Fibroblast of pulmonary artery (primary cell): ENCODE results near the gene NPAS3.

ENCODE experiments used
- DNase-seq: peaks from one replicate; pipeline ENCODE4 v3.0.0-alpha.2; 2010; ENCODE audit warnings: low read depth
- H3K4me3 ChIP-seq: replicated peaks from 2 replicates; pipeline ENCODE4 v1.5.1; 2011; ENCODE audit warnings: low read depth, mild to moderate bottlenecking, control low read depth, low read length, moderate library complexity
- TF ChIP-seq, protein P1 (sequence below): IDR thresholded peaks from 2 replicates; pipeline ENCODE4 v1.5.1; 2011; ENCODE audit warnings: mild to moderate bottlenecking, control low read depth, low read length, inconsistent platforms; ENCODE audit errors: missing control alignments

The NPAS3 gene

GRCh38 chr14:32938719-32939253 is at the start of gene NPAS3:
TSS of gene NPAS3 (plus strand) at chr14:32938879.
- peak within 1 kb of the TSS; percentile 62 for H3K4me3 ChIP-seq
- TF ChIP-seq, protein P1, sequence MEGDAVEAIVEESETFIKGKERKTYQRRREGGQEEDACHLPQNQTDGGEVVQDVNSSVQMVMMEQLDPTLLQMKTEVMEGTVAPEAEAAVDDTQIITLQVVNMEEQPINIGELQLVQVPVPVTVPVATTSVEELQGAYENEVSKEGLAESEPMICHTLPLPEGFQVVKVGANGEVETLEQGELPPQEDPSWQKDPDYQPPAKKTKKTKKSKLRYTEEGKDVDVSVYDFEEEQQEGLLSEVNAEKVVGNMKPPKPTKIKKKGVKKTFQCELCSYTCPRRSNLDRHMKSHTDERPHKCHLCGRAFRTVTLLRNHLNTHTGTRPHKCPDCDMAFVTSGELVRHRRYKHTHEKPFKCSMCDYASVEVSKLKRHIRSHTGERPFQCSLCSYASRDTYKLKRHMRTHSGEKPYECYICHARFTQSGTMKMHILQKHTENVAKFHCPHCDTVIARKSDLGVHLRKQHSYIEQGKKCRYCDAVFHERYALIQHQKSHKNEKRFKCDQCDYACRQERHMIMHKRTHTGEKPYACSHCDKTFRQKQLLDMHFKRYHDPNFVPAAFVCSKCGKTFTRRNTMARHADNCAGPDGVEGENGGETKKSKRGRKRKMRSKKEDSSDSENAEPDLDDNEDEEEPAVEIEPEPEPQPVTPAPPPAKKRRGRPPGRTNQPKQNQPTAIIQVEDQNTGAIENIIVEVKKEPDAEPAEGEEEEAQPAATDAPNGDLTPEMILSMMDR = no peak
- DNase-seq = no peak

DNA sequence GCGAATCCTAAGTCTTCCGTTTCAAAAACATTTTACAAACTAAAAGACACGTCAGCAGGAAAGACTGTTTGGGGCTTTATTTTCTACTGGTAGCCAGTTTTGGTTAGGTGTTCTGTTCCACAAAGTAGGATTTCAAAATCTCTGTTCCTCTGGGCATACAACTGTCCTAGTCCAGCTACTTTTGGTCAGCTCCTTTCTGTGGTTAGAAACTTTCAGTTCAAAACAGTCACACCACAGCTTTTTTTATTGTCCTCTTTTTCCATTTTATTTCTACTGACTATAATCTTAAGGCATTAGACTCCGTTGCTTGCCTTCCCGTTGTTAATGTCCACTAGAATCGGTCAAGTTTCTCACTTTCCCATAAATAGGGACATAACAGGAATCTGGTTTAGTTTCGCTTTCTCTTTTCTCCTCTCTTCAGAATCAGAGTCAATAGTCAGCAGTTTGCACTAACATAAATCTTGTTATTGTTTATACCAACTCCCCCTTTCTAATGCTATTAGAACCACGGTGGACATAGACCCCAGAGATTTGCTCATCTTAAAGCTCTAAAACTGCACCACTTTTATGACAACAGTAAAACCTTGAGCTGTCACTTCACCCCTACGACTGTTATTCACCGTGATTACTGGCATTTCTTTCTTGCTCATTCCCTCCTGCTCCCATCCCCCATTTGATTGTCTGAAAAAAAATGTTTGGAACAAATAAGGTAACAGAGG is 41.5 kb upstream of the NPAS3 start:
- TF ChIP-seq, protein P1 = no peak
- H3K4me3 ChIP-seq = peak overlapping the region; percentile 46
- peak; percentile 21 for DNase-seq

GRCh38 chr14:32897698-32898064 is 41.0 kb upstream of the NPAS3 start:
- TF ChIP-seq, protein P1 = no peak
- no peak for DNase-seq

GRCh38 chr14:32898876-32899275 is 39.8 kb upstream of the NPAS3 start:
- DNase-seq = no peak
- no peak overlapping the region for H3K4me3 ChIP-seq
- TF ChIP-seq, protein P1 = no peak

More at GRCh38 chr14:32897698-32898064, 41.0 kb upstream of the NPAS3 start:
- H3K4me3 ChIP-seq = peak overlapping the region; percentile 46

DNA sequence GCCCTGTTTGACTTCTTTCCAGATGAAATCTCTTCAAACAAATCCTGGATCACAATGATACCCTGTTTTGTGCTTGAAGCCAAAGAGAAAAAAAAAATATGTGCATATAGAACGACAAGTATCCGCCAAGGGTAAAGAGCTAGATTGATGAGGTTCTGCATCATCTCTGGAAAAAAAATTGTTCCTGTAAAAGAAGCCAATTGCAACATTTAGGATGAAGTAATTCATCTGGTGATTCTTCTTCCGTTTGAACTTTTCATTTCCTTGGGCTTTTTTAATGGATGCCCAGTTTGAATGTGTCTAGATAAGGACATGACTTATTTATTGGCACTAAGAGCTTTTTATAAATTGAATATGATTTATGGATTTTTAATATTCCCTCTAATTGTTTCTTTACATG is 38.1 kb upstream of the NPAS3 start:
- peak; percentile 31 for DNase-seq
- H3K4me3 ChIP-seq = no peak overlapping the region
- TF ChIP-seq, protein P1 = no peak

DNA sequence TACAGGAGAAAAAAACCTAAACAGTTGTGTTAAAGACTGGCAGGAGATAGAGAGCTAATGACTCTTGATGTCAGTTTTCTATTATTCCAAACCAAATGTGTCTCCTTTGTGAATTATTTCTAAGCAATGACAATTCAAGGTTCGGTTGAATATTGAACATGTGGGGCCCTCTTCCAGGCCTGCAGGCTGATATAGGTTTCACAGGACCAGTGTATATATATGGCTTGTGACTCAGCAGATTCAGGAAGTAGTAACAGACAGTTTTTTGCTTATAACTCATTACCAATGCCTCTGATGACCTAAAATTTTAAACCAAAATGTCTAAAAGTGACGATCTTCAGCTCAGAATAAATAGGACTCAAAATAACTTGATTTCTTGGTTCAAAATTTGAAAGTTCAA is 33.7 kb upstream of the NPAS3 start:
- H3K4me3 ChIP-seq = no peak overlapping the region
- no peak for DNase-seq
- TF ChIP-seq, protein P1 = no peak

GRCh38 chr14:32906672-32907071 is 32.0 kb upstream of the NPAS3 start:
- H3K4me3 ChIP-seq = no peak overlapping the region
- TF ChIP-seq, protein P1 = no peak
- no peak for DNase-seq
